ENCODE measurements around the gene KCNAB1. TPM values are rescaled to one million over a fixed set of nuclear protein-coding genes. Genes with fewer than 3 reads are reported as not detected.

Gene KCNAB1
- polyA plus RNA-seq, 2 donors = 0.61 to 1.3 TPM

GRCh38 chr3:156390846-156391245, 270.5 kb downstream of the KCNAB1 start:
- Histone ChIP-seq H3K27ac (ENCODE audit: low read depth in 2 of 2, low read length in 1 of 2) (no peak overlapping the region), H3K9me3 (ENCODE audit: control insufficient read depth in 2 of 2, insufficient read depth in 1 of 2, low read depth in 1 of 2, low read length in 1 of 2) (no peaks in the 10 kb centered on the region), H3K4me3 (ENCODE audit: low read depth in 1 of 2, low read length in 2 of 2) (no peak overlapping the region), H3K27me3 (ENCODE audit: control insufficient read depth in 1 of 2, insufficient read depth in 2 of 2, low read length in 2 of 2) (no peaks in the 10 kb centered on the region), H3K4me1 (ENCODE audit: control insufficient read depth in 2 of 2, insufficient read depth in 2 of 2, low read length in 1 of 2) (no peaks in the 10 kb centered on the region), H3K36me3 (ENCODE audit: control insufficient read depth in 2 of 2, insufficient read depth in 2 of 2, low read length in 1 of 2) (peaks cover 0 to 3% of the 10 kb centered on the region in 2 donors)
- whole genome bisulfite sequencing, 2 donors = 87 to 91% methylated on average over 4 of the region's 4 CpGs

- Histone ChIP-seq H3K27ac (ENCODE audit: low read depth in 2 of 2, low read length in 1 of 2) (no peak overlapping the region), H3K4me3 (ENCODE audit: low read depth in 1 of 2, low read length in 2 of 2) (no peak overlapping the region), H3K9me3 (ENCODE audit: control insufficient read depth in 2 of 2, insufficient read depth in 1 of 2, low read depth in 1 of 2, low read length in 1 of 2) (no peaks in the 10 kb centered on the region), H3K4me1 (ENCODE audit: control insufficient read depth in 2 of 2, insufficient read depth in 2 of 2, low read length in 1 of 2) (no peaks in the 10 kb centered on the region), H3K27me3 (ENCODE audit: control insufficient read depth in 1 of 2, insufficient read depth in 2 of 2, low read length in 2 of 2) (no peaks in the 10 kb centered on the region), H3K36me3 (ENCODE audit: control insufficient read depth in 2 of 2, insufficient read depth in 2 of 2, low read length in 1 of 2) (peaks cover 0 to 3% of the 10 kb centered on the region in 2 donors)
- WGBS, 2 donors = 72 to 74% methylated on average over 4 of the region's 4 CpGs
Measured at GRCh38 chr3:156395961-156396710, 275.8 kb downstream of the KCNAB1 start.

GRCh38 chr3:156396851-156397250, 276.5 kb downstream of the KCNAB1 start:
- WGBS, 2 donors = 85 to 86% methylated on average over 4 of the region's 4 CpGs
- H3K9me3 ChIP-seq (ENCODE audit: control insufficient read depth in 2 of 2, insufficient read depth in 1 of 2, low read depth in 1 of 2, low read length in 1 of 2) = no peaks in the 10 kb centered on the region
- no peaks in the 10 kb centered on the region for H3K4me1 ChIP-seq (ENCODE audit: control insufficient read depth in 2 of 2, insufficient read depth in 2 of 2, low read length in 1 of 2)
- peaks cover 0 to 3% of the 10 kb centered on the region in 2 donors for H3K36me3 ChIP-seq (ENCODE audit: control insufficient read depth in 2 of 2, insufficient read depth in 2 of 2, low read length in 1 of 2)
- no peak overlapping the region for H3K27ac ChIP-seq (ENCODE audit: low read depth in 2 of 2, low read length in 1 of 2)
- H3K4me3 ChIP-seq (ENCODE audit: low read depth in 1 of 2, low read length in 2 of 2) = no peak overlapping the region
- H3K27me3 ChIP-seq (ENCODE audit: control insufficient read depth in 1 of 2, insufficient read depth in 2 of 2, low read length in 2 of 2) = no peaks in the 10 kb centered on the region

- H3K27ac ChIP-seq (ENCODE audit: low read depth in 2 of 2, low read length in 1 of 2) = no peak overlapping the region
- H3K4me1 ChIP-seq (ENCODE audit: control insufficient read depth in 2 of 2, insufficient read depth in 2 of 2, low read length in 1 of 2) = no peaks in the 10 kb centered on the region
- no peak overlapping the region for H3K4me3 ChIP-seq (ENCODE audit: low read depth in 1 of 2, low read length in 2 of 2)
- peaks cover 0 to 3% of the 10 kb centered on the region in 2 donors for H3K36me3 ChIP-seq (ENCODE audit: control insufficient read depth in 2 of 2, insufficient read depth in 2 of 2, low read length in 1 of 2)
- H3K9me3 ChIP-seq (ENCODE audit: control insufficient read depth in 2 of 2, insufficient read depth in 1 of 2, low read depth in 1 of 2, low read length in 1 of 2) = no peaks in the 10 kb centered on the region
- no peaks in the 10 kb centered on the region for H3K27me3 ChIP-seq (ENCODE audit: control insufficient read depth in 1 of 2, insufficient read depth in 2 of 2, low read length in 2 of 2)
Measured at GRCh38 chr3:156397534-156397933, 277.2 kb downstream of the KCNAB1 start.

- no peaks in the 10 kb centered on the region for H3K9me3 ChIP-seq (ENCODE audit: control insufficient read depth in 2 of 2, insufficient read depth in 1 of 2, low read depth in 1 of 2, low read length in 1 of 2)
- H3K4me3 ChIP-seq (ENCODE audit: low read depth in 1 of 2, low read length in 2 of 2) = no peak overlapping the region
- no peaks in the 10 kb centered on the region for H3K36me3 ChIP-seq (ENCODE audit: control insufficient read depth in 2 of 2, insufficient read depth in 2 of 2, low read length in 1 of 2)
- H3K4me1 ChIP-seq (ENCODE audit: control insufficient read depth in 2 of 2, insufficient read depth in 2 of 2, low read length in 1 of 2) = no peaks in the 10 kb centered on the region
- H3K27ac ChIP-seq (ENCODE audit: low read depth in 2 of 2, low read length in 1 of 2) = no peak overlapping the region
- H3K27me3 ChIP-seq (ENCODE audit: control insufficient read depth in 1 of 2, insufficient read depth in 2 of 2, low read length in 2 of 2) = no peaks in the 10 kb centered on the region
- 73 to 82% methylated on average over 2 of the region's 2 CpGs for WGBS, 2 donors
Measured at GRCh38 chr3:156400062-156400461, 279.7 kb downstream of the KCNAB1 start.

- Histone ChIP-seq H3K4me1 (ENCODE audit: control insufficient read depth in 2 of 2, insufficient read depth in 2 of 2, low read length in 1 of 2) (no peaks in the 10 kb centered on the region), H3K4me3 (ENCODE audit: low read depth in 1 of 2, low read length in 2 of 2) (no peak overlapping the region), H3K27ac (ENCODE audit: low read depth in 2 of 2, low read length in 1 of 2) (no peak overlapping the region), H3K27me3 (ENCODE audit: control insufficient read depth in 1 of 2, insufficient read depth in 2 of 2, low read length in 2 of 2) (no peaks in the 10 kb centered on the region), H3K9me3 (ENCODE audit: control insufficient read depth in 2 of 2, insufficient read depth in 1 of 2, low read depth in 1 of 2, low read length in 1 of 2) (no peaks in the 10 kb centered on the region), H3K36me3 (ENCODE audit: control insufficient read depth in 2 of 2, insufficient read depth in 2 of 2, low read length in 1 of 2) (no peaks in the 10 kb centered on the region)
- 45 to 48% methylated on average over 1 of the region's 1 CpG for WGBS, 2 donors
Measured at GRCh38 chr3:156400735-156401134, 280.4 kb downstream of the KCNAB1 start.

GRCh38 chr3:156404217-156404616, 283.8 kb downstream of the KCNAB1 start:
- 35% methylated on average over 3 of the region's 3 CpGs for WGBS, 2 donors
- Histone ChIP-seq H3K27me3 (ENCODE audit: control insufficient read depth in 1 of 2, insufficient read depth in 2 of 2, low read length in 2 of 2) (no peaks in the 10 kb centered on the region), H3K4me3 (ENCODE audit: low read depth in 1 of 2, low read length in 2 of 2) (no peak overlapping the region), H3K27ac (ENCODE audit: low read depth in 2 of 2, low read length in 1 of 2) (no peak overlapping the region), H3K9me3 (ENCODE audit: control insufficient read depth in 2 of 2, insufficient read depth in 1 of 2, low read depth in 1 of 2, low read length in 1 of 2) (no peaks in the 10 kb centered on the region), H3K36me3 (ENCODE audit: control insufficient read depth in 2 of 2, insufficient read depth in 2 of 2, low read length in 1 of 2) (no peaks in the 10 kb centered on the region), H3K4me1 (ENCODE audit: control insufficient read depth in 2 of 2, insufficient read depth in 2 of 2, low read length in 1 of 2) (no peaks in the 10 kb centered on the region)

GRCh38 chr3:156406393-156406792, 286.0 kb downstream of the KCNAB1 start:
- H3K9me3 ChIP-seq (ENCODE audit: control insufficient read depth in 2 of 2, insufficient read depth in 1 of 2, low read depth in 1 of 2, low read length in 1 of 2) = no peaks in the 10 kb centered on the region
- H3K27ac ChIP-seq (ENCODE audit: low read depth in 2 of 2, low read length in 1 of 2) = no peak overlapping the region
- no peak overlapping the region for H3K4me3 ChIP-seq (ENCODE audit: low read depth in 1 of 2, low read length in 2 of 2)
- H3K4me1 ChIP-seq (ENCODE audit: control insufficient read depth in 2 of 2, insufficient read depth in 2 of 2, low read length in 1 of 2) = no peaks in the 10 kb centered on the region
- no peaks in the 10 kb centered on the region for H3K27me3 ChIP-seq (ENCODE audit: control insufficient read depth in 1 of 2, insufficient read depth in 2 of 2, low read length in 2 of 2)
- no peaks in the 10 kb centered on the region for H3K36me3 ChIP-seq (ENCODE audit: control insufficient read depth in 2 of 2, insufficient read depth in 2 of 2, low read length in 1 of 2)

GRCh38 chr3:156407617-156408225, 287.3 kb downstream of the KCNAB1 start:
- WGBS, 2 donors = 86 to 93% methylated on average over 11 of the region's 11 CpGs
- H3K27ac ChIP-seq (ENCODE audit: low read depth in 2 of 2, low read length in 1 of 2) = no peak overlapping the region
- no peaks in the 10 kb centered on the region for H3K36me3 ChIP-seq (ENCODE audit: control insufficient read depth in 2 of 2, insufficient read depth in 2 of 2, low read length in 1 of 2)

GRCh38 chr3:156409694-156410093, 289.3 kb downstream of the KCNAB1 start:
- Histone ChIP-seq H3K9me3 (ENCODE audit: control insufficient read depth in 2 of 2, insufficient read depth in 1 of 2, low read depth in 1 of 2, low read length in 1 of 2) (no peaks in the 10 kb centered on the region), H3K4me1 (ENCODE audit: control insufficient read depth in 2 of 2, insufficient read depth in 2 of 2, low read length in 1 of 2) (no peaks in the 10 kb centered on the region), H3K27me3 (ENCODE audit: control insufficient read depth in 1 of 2, insufficient read depth in 2 of 2, low read length in 2 of 2) (no peaks in the 10 kb centered on the region), H3K36me3 (ENCODE audit: control insufficient read depth in 2 of 2, insufficient read depth in 2 of 2, low read length in 1 of 2) (no peaks in the 10 kb centered on the region), H3K27ac (ENCODE audit: low read depth in 2 of 2, low read length in 1 of 2) (no peak overlapping the region), H3K4me3 (ENCODE audit: low read depth in 1 of 2, low read length in 2 of 2) (no peak overlapping the region)
- 65 to 72% methylated on average over 3 of the region's 3 CpGs for WGBS, 2 donors

More at GRCh38 chr3:156407617-156408225, 287.3 kb downstream of the KCNAB1 start:
- Histone ChIP-seq H3K9me3 (ENCODE audit: control insufficient read depth in 2 of 2, insufficient read depth in 1 of 2, low read depth in 1 of 2, low read length in 1 of 2) (no peaks in the 10 kb centered on the region), H3K4me1 (ENCODE audit: control insufficient read depth in 2 of 2, insufficient read depth in 2 of 2, low read length in 1 of 2) (no peaks in the 10 kb centered on the region), H3K27me3 (ENCODE audit: control insufficient read depth in 1 of 2, insufficient read depth in 2 of 2, low read length in 2 of 2) (no peaks in the 10 kb centered on the region), H3K4me3 (ENCODE audit: low read depth in 1 of 2, low read length in 2 of 2) (no peak overlapping the region)

Data from esophagus (tissue), 2 donors.